Smooth muscle cell (in vitro differentiated cells): ENCODE results near the gene INSYN2B. TPM values are rescaled to one million over a fixed set of nuclear protein-coding genes. Genes with fewer than 3 reads are reported as not detected.
A peak's percentile ranks its signal among the peaks of the same experiment; 100 is the strongest.

Experiments
- DNase-seq: peaks from one replicate; lab custom pipeline; 2025; ENCODE audit not compliant: unreplicated experiment; lab: John Stamatoyannopoulos, UW
- H2AFZ ChIP-seq: fragments of 200-600 bp; sonication (generic); 2 replicates; pipeline ENCODE4 v1.6.0; 2016; ENCODE audit warnings: antibody characterized with exemption, low read depth, mild to moderate bottlenecking
- H3F3A ChIP-seq: fragments of 200-600 bp; sonication (generic); 2 replicates; pipeline ENCODE4 v1.6.0; 2017; ENCODE audit warnings: antibody characterized with exemption, low read depth
- H3K27ac ChIP-seq: fragments of 200-600 bp; sonication (generic); 2 replicates; pipeline ENCODE4 v1.5.1; 2016; ENCODE audit warnings: low read depth, mild to moderate bottlenecking
- H3K27me3 ChIP-seq: fragments of 200-600 bp; sonication (generic); 2 replicates; pipeline ENCODE4 v1.6.1; 2016; ENCODE audit warnings: low read depth, mild to moderate bottlenecking
- H3K36me3 ChIP-seq: fragments of 200-600 bp; sonication (generic); 2 replicates; pipeline ENCODE4 v1.5.1; 2016; ENCODE audit warnings: low read depth
- H3K4me1 ChIP-seq: fragments of 200-600 bp; sonication (generic); 2 replicates; pipeline ENCODE4 v1.5.1; 2016; ENCODE audit warnings: low read depth
- H3K4me2 ChIP-seq: fragments of 200-600 bp; sonication (generic); 2 replicates; pipeline ENCODE4 v1.6.0; 2016; ENCODE audit warnings: mild to moderate bottlenecking
- H3K4me3 ChIP-seq: fragments of 200-600 bp; sonication (generic); 2 replicates; pipeline ENCODE4 v1.5.1; 2016; ENCODE audit warnings: mild to moderate bottlenecking
- H3K79me2 ChIP-seq: fragments of 200-600 bp; sonication (generic); 2 replicates; pipeline ENCODE4 v1.6.0; 2016; ENCODE audit warnings: low read depth, mild to moderate bottlenecking
- H3K9ac ChIP-seq: fragments of 200-600 bp; sonication (generic); 2 replicates; pipeline ENCODE4 v1.6.0; 2016; ENCODE audit warnings: low read depth
- H3K9me3 ChIP-seq: fragments of 200-600 bp; sonication (generic); replicated peaks from 2 replicates; pipeline ENCODE4 v1.5.1; 2016; ENCODE audit warnings: low read depth
- H4K20me1 ChIP-seq: fragments of 200-600 bp; sonication (generic); 2 replicates; pipeline ENCODE4 v1.6.0; 2016; ENCODE audit warnings: low read depth
- WGBS: methylation state at CpG from one replicate; pipeline ENCODE4 v1.1.7; 2016; ENCODE audit warnings: low lambda C conversion rate; 5-methylcytosine and 5-hydroxymethylcytosine counted together
- polyA plus RNA-seq: library from polyadenylated mRNA; unstranded; fragments of >200 nt; fragmentation: Nextera tagmentation; extraction: Ambion mirVana; gene quantifications from 2 replicates; pipeline ENCODE4 v1.2.1, GENCODE V29; 2016
- total RNA-seq: library from RNA; depleted of rRNA; stranded (reverse); fragments of >200 nt; gene quantifications from 2 replicates; pipeline ENCODE4 v1.2.3, GENCODE V29; 2014
- TF ChIP-seq, protein P1 (sequence below): fragments of 200-600 bp; sonication (generic); IDR thresholded peaks from 2 replicates; pipeline ENCODE4 v1.5.1; 2017; ENCODE audit warnings: borderline replicate concordance, mild to moderate bottlenecking, antibody characterized with exemption; ENCODE audit not compliant: insufficient read depth, poor library complexity, severe bottlenecking

Gene INSYN2B
- total and polyA plus RNA-seq, 2 experiments from 2014 or later, result 2.7 to 13.8 TPM

- Histone ChIP-seq H3K9me3 (no peaks in the 10 kb centered on the region), H3K4me3 (no peak overlapping the region), H3K27me3 (no peaks in the 10 kb centered on the region), H3K9ac (no peak overlapping the region), H2AFZ (no peak overlapping the region), H3F3A (peaks cover 4% of the 10 kb centered on the region), H3K4me2 (no peak overlapping the region), H3K36me3 (no peaks in the 10 kb centered on the region), H3K27ac (no peak overlapping the region), H3K79me2 (no peaks in the 10 kb centered on the region), H4K20me1 (no peaks in the 10 kb centered on the region), H3K4me1 (peaks cover 12% of the 10 kb centered on the region)
- DNase-seq, result no peak
- 72% methylated on average over 3 of the region's 3 CpGs for WGBS
- TF ChIP-seq, protein P1, sequence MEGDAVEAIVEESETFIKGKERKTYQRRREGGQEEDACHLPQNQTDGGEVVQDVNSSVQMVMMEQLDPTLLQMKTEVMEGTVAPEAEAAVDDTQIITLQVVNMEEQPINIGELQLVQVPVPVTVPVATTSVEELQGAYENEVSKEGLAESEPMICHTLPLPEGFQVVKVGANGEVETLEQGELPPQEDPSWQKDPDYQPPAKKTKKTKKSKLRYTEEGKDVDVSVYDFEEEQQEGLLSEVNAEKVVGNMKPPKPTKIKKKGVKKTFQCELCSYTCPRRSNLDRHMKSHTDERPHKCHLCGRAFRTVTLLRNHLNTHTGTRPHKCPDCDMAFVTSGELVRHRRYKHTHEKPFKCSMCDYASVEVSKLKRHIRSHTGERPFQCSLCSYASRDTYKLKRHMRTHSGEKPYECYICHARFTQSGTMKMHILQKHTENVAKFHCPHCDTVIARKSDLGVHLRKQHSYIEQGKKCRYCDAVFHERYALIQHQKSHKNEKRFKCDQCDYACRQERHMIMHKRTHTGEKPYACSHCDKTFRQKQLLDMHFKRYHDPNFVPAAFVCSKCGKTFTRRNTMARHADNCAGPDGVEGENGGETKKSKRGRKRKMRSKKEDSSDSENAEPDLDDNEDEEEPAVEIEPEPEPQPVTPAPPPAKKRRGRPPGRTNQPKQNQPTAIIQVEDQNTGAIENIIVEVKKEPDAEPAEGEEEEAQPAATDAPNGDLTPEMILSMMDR, result no peak
Observed at GRCh38 chr5:169973056-169973455, 7.2 kb downstream of the INSYN2B start.

GRCh38 chr5:169971780-169972179 is 8.5 kb downstream of the INSYN2B start:
- Histone ChIP-seq H3K9ac (no peak overlapping the region), H4K20me1 (no peaks in the 10 kb centered on the region), H3K9me3 (no peaks in the 10 kb centered on the region), H3K4me2 (peak overlapping the region; percentile 34), H3K27me3 (no peaks in the 10 kb centered on the region), H3F3A (peaks cover 4% of the 10 kb centered on the region), H2AFZ (no peak overlapping the region), H3K79me2 (no peaks in the 10 kb centered on the region), H3K36me3 (no peaks in the 10 kb centered on the region), H3K4me1 (peaks cover 2% of the 10 kb centered on the region), H3K27ac (peak overlapping the region; percentile 54), H3K4me3 (no peak overlapping the region)
- TF ChIP-seq, protein P1, result no peak
- 95% methylated on average over 1 of the region's 1 CpG for WGBS
- no peak for DNase-seq

GRCh38 chr5:169970911-169971765 is 9.2 kb downstream of the INSYN2B start:
- H3K4me2 ChIP-seq, result peak overlapping the region; percentile 34
- peak overlapping the region; percentile 54 for H3K27ac ChIP-seq
- peaks cover 4% of the 10 kb centered on the region for H3F3A ChIP-seq
- 27% methylated on average over 8 of the region's 8 CpGs for WGBS
- no peaks in the 10 kb centered on the region for H3K79me2 ChIP-seq
- H3K27me3 ChIP-seq, result no peaks in the 10 kb centered on the region
- H3K4me1 ChIP-seq, result no peaks in the 10 kb centered on the region
- H3K36me3 ChIP-seq, result no peaks in the 10 kb centered on the region
- no peak overlapping the region for H3K4me3 ChIP-seq
- no peak overlapping the region for H2AFZ ChIP-seq
- H3K9ac ChIP-seq, result no peak overlapping the region
- H3K9me3 ChIP-seq, result no peaks in the 10 kb centered on the region
- no peak for DNase-seq
- TF ChIP-seq, protein P1, result no peak
- H4K20me1 ChIP-seq, result no peaks in the 10 kb centered on the region

DNA sequence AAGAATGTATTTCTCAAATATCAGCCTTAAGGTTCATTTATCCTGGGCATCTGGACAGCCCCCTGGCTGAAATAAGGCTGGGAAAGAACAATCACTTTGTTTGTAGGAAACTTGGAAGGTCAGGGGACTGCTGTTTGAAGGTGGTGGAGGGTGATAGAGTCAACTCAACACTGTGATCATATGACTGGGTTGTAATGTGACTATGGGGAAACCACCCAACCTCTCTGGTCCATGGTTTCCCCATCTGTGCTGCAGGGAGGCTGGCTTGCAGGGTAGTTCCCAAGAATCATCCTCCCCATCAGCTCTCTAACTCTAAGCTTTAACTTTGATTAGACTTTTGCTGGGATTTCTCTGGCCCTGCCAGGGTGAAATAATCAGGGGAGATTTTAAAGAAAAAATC is 10.0 kb downstream of the INSYN2B start:
- H3K9me3 ChIP-seq, result no peaks in the 10 kb centered on the region
- peaks cover 4% of the 10 kb centered on the region for H3F3A ChIP-seq
- TF ChIP-seq, protein P1, result no peak
- H3K4me2 ChIP-seq, result no peak overlapping the region
- no peak overlapping the region for H3K9ac ChIP-seq
- no peak overlapping the region for H3K4me3 ChIP-seq
- no peaks in the 10 kb centered on the region for H3K27me3 ChIP-seq
- H3K79me2 ChIP-seq, result no peaks in the 10 kb centered on the region
- no peaks in the 10 kb centered on the region for H3K36me3 ChIP-seq
- H3K4me1 ChIP-seq, result no peaks in the 10 kb centered on the region
- no peak overlapping the region for H2AFZ ChIP-seq
- H3K27ac ChIP-seq, result no peak overlapping the region
- no peak for DNase-seq
- H4K20me1 ChIP-seq, result no peaks in the 10 kb centered on the region
